HepG2 (cell line): ENCODE results near the gene HDAC4.

ENCODE experiments used
- ARNT2 ChIP-seq: sonication (generic); formaldehyde crosslinking; IDR thresholded peaks from 2 replicates; pipeline ENCODE4 v1.8.0; 2022; ENCODE audit warnings: mild to moderate bottlenecking, low read depth, missing genetic modification reagents, moderate library complexity
- EZH2 ChIP-seq: conservative IDR thresholded peaks from 2 replicates; pipeline ENCODE4 v1.6.1; 2012; ENCODE audit warnings: mild to moderate bottlenecking, low read depth, low read length, moderate library complexity
- GABPA ChIP-seq, 2 experiments: IDR thresholded peaks; 2 replicates each; pipeline ENCODE4 v1.6.1; 2011 to 2016; ENCODE audit warnings: low read depth in 2 of 2, low read length in 1 of 2, missing biosample characterization in 1 of 2, missing genetic modification characterization in 1 of 2
- HMGXB3 ChIP-seq: sonication (generic); formaldehyde crosslinking; IDR thresholded peaks from 2 replicates; pipeline ENCODE4 v1.4.0; 2020; ENCODE audit warnings: missing genetic modification reagents, borderline replicate concordance
- HOXA7 ChIP-seq: sonication (generic); formaldehyde crosslinking; IDR thresholded peaks from 2 replicates; pipeline ENCODE4 v1.8.1; 2022; ENCODE audit warnings: mild to moderate bottlenecking, missing genetic modification reagents, moderate library complexity
- KDM1A ChIP-seq: IDR thresholded peaks from 2 replicates; pipeline ENCODE4 v1.6.1; 2016; ENCODE audit warnings: missing compliant biosample characterization
- KLF16 ChIP-seq, 2 experiments: sonication (generic) in 1 of 2; formaldehyde crosslinking in 1 of 2; IDR thresholded peaks; 2 replicates each; pipeline versions ENCODE4 v1.6.1 to v1.8.0; 2016 to 2023; ENCODE audit warnings: missing genetic modification reagents in 2 of 2, missing compliant biosample characterization in 1 of 2
- SRF ChIP-seq: IDR thresholded peaks from 2 replicates; pipeline ENCODE4 v1.6.1; 2011; ENCODE audit warnings: mild to moderate bottlenecking, low read depth, low read length, moderate library complexity
- TOE1 ChIP-seq: sonication (generic); formaldehyde crosslinking; IDR thresholded peaks from 2 replicates; pipeline ENCODE4 v1.4.0; 2020; ENCODE audit warnings: mild to moderate bottlenecking, missing genetic modification reagents
- ZNF260 ChIP-seq: sonication (generic); formaldehyde crosslinking; IDR thresholded peaks from 2 replicates; pipeline ENCODE4 v1.4.0; 2020; ENCODE audit warnings: missing genetic modification reagents, low read depth, mild to moderate bottlenecking, borderline replicate concordance
- ZNF674 ChIP-seq: sonication (generic); formaldehyde crosslinking; IDR thresholded peaks from 2 replicates; pipeline ENCODE4 v1.5.0; 2020; ENCODE audit warnings: low read depth, mild to moderate bottlenecking, missing genetic modification reagents
- ZNF775 ChIP-seq: sonication (generic); formaldehyde crosslinking; IDR thresholded peaks from 2 replicates; pipeline ENCODE4 v1.4.0; 2020; ENCODE audit warnings: missing genetic modification reagents, mild to moderate bottlenecking, moderate library complexity, borderline replicate concordance
- TF ChIP-seq, protein P1 (sequence below): sonication (generic); formaldehyde crosslinking; IDR thresholded peaks from 2 replicates; pipeline ENCODE4 v1.5.0; 2020; ENCODE audit warnings: mild to moderate bottlenecking, missing genetic modification reagents, moderate library complexity
- TF ChIP-seq, protein P2 (sequence below): IDR thresholded peaks from 2 replicates; pipeline ENCODE4 v1.6.1; 2016

GRCh38 chr2:239436669-239437335, 36.0 kb upstream of the HDAC4 start:
- no peak for TF ChIP-seq ZNF775 (CRISPR knock-in tag)
- TF ChIP-seq ARNT2 (CRISPR knock-in tag), result no peak
- no peak for TF ChIP-seq KDM1A
- TF ChIP-seq, protein P1, sequence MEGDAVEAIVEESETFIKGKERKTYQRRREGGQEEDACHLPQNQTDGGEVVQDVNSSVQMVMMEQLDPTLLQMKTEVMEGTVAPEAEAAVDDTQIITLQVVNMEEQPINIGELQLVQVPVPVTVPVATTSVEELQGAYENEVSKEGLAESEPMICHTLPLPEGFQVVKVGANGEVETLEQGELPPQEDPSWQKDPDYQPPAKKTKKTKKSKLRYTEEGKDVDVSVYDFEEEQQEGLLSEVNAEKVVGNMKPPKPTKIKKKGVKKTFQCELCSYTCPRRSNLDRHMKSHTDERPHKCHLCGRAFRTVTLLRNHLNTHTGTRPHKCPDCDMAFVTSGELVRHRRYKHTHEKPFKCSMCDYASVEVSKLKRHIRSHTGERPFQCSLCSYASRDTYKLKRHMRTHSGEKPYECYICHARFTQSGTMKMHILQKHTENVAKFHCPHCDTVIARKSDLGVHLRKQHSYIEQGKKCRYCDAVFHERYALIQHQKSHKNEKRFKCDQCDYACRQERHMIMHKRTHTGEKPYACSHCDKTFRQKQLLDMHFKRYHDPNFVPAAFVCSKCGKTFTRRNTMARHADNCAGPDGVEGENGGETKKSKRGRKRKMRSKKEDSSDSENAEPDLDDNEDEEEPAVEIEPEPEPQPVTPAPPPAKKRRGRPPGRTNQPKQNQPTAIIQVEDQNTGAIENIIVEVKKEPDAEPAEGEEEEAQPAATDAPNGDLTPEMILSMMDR (CRISPR knock-in tag), result no peak
- TF ChIP-seq GABPA (IDR thresholded peaks at IDR 0.05; ENCODE audit: low read depth, low read length), result no peak
- TF ChIP-seq GABPA (CRISPR knock-in tag; IDR thresholded peaks at IDR 0.05; ENCODE audit: low read depth), result no peak
- no peak for TF ChIP-seq TOE1 (CRISPR knock-in tag)
- no peak for TF ChIP-seq HMGXB3 (CRISPR knock-in tag)
- no peak for TF ChIP-seq ZNF260 (CRISPR knock-in tag)
- no peak for TF ChIP-seq SRF
- TF ChIP-seq KLF16 (CRISPR knock-in tag; IDR thresholded peaks at IDR 0.05), result no peak
- TF ChIP-seq ZNF674 (CRISPR knock-in tag), result no peak
- TF ChIP-seq, protein P2, sequence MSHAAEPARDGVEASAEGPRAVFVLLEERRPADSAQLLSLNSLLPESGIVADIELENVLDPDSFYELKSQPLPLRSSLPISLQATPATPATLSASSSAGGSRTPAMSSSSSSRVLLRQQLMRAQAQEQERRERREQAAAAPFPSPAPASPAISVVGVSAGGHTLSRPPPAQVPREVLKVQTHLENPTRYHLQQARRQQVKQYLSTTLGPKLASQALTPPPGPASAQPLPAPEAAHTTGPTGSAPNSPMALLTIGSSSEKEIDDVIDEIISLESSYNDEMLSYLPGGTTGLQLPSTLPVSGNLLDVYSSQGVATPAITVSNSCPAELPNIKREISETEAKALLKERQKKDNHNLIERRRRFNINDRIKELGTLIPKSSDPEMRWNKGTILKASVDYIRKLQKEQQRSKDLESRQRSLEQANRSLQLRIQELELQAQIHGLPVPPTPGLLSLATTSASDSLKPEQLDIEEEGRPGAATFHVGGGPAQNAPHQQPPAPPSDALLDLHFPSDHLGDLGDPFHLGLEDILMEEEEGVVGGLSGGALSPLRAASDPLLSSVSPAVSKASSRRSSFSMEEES (CRISPR knock-in tag), result no peak
- TF ChIP-seq HOXA7 (CRISPR knock-in tag), result no peak
- no peak for TF ChIP-seq EZH2
